KOPT-K1 (cell line): ENCODE data around the gene NR6A1.

Experiments used
- H3K27ac ChIP-seq: fragments of 200-600 bp; sonication (generic); 2 replicates; pipeline ENCODE4 v1.5.1; 2016; ENCODE audit warnings: antibody characterized with exemption, mild to moderate bottlenecking, low read depth, low read length; ENCODE audit not compliant: poor library complexity, severe bottlenecking
- H3K36me3 ChIP-seq: fragments of 200-600 bp; sonication (generic); 2 replicates; pipeline ENCODE4 v1.5.1; 2017; ENCODE audit warnings: antibody characterized with exemption, mild to moderate bottlenecking, low read length, moderate library complexity; ENCODE audit not compliant: insufficient read depth
- H3K9me3 ChIP-seq: fragments of 200-600 bp; sonication (generic); 2 replicates; pipeline ENCODE4 v1.5.1; 2017; ENCODE audit warnings: antibody characterized with exemption, low read length, mild to moderate bottlenecking; ENCODE audit not compliant: insufficient read depth, poor library complexity, severe bottlenecking

NR6A1 gene

GRCh38 chr9:124590889-124591641, 180.0 kb downstream of the NR6A1 start:
- Histone ChIP-seq H3K9me3 (no peaks in the 10 kb centered on the region), H3K27ac (no peak overlapping the region), H3K36me3 (no peaks in the 10 kb centered on the region)

GRCh38 chr9:124584631-124585030, 186.5 kb downstream of the NR6A1 start:
- Histone ChIP-seq H3K36me3 (no peaks in the 10 kb centered on the region), H3K9me3 (no peaks in the 10 kb centered on the region), H3K27ac (no peak overlapping the region)

GRCh38 chr9:124583134-124583533, 188.0 kb downstream of the NR6A1 start:
- Histone ChIP-seq H3K36me3 (no peaks in the 10 kb centered on the region), H3K27ac (no peak overlapping the region), H3K9me3 (no peaks in the 10 kb centered on the region)

- Histone ChIP-seq H3K27ac (no peak overlapping the region), H3K9me3 (no peaks in the 10 kb centered on the region), H3K36me3 (no peaks in the 10 kb centered on the region)
Measured at GRCh38 chr9:124580186-124580585, 190.9 kb downstream of the NR6A1 start.

GRCh38 chr9:124576751-124577150, 194.4 kb downstream of the NR6A1 start:
- Histone ChIP-seq H3K9me3 (no peaks in the 10 kb centered on the region), H3K36me3 (no peaks in the 10 kb centered on the region), H3K27ac (no peak overlapping the region)

GRCh38 chr9:124574534-124575375, 196.4 kb downstream of the NR6A1 start:
- no peak overlapping the region for H3K27ac ChIP-seq
- H3K9me3 ChIP-seq, result no peaks in the 10 kb centered on the region
- no peaks in the 10 kb centered on the region for H3K36me3 ChIP-seq

- no peak overlapping the region for H3K27ac ChIP-seq
- H3K36me3 ChIP-seq, result no peaks in the 10 kb centered on the region
- no peaks in the 10 kb centered on the region for H3K9me3 ChIP-seq
Measured at GRCh38 chr9:124570942-124571666, 200.0 kb downstream of the NR6A1 start.

GRCh38 chr9:124569942-124570341, 201.2 kb downstream of the NR6A1 start:
- Histone ChIP-seq H3K27ac (no peak overlapping the region), H3K9me3 (no peaks in the 10 kb centered on the region), H3K36me3 (no peaks in the 10 kb centered on the region)

GRCh38 chr9:124567362-124567761, 203.7 kb downstream of the NR6A1 start:
- no peak overlapping the region for H3K27ac ChIP-seq
- no peaks in the 10 kb centered on the region for H3K9me3 ChIP-seq
- no peaks in the 10 kb centered on the region for H3K36me3 ChIP-seq

- Histone ChIP-seq H3K9me3 (no peaks in the 10 kb centered on the region), H3K27ac (no peak overlapping the region), H3K36me3 (no peaks in the 10 kb centered on the region)
Measured at GRCh38 chr9:124562328-124562727, 208.8 kb downstream of the NR6A1 start.

GRCh38 chr9:124559871-124560270, 211.2 kb downstream of the NR6A1 start:
- Histone ChIP-seq H3K36me3 (no peaks in the 10 kb centered on the region), H3K27ac (no peak overlapping the region), H3K9me3 (no peaks in the 10 kb centered on the region)

- Histone ChIP-seq H3K36me3 (no peaks in the 10 kb centered on the region), H3K27ac (no peak overlapping the region), H3K9me3 (no peaks in the 10 kb centered on the region)
Measured at GRCh38 chr9:124558777-124559470, 212.2 kb downstream of the NR6A1 start.

GRCh38 chr9:124557895-124558294, 213.2 kb downstream of the NR6A1 start:
- Histone ChIP-seq H3K27ac (no peak overlapping the region), H3K9me3 (no peaks in the 10 kb centered on the region), H3K36me3 (no peaks in the 10 kb centered on the region)

- H3K9me3 ChIP-seq, result no peaks in the 10 kb centered on the region
- H3K27ac ChIP-seq, result no peak overlapping the region
- H3K36me3 ChIP-seq, result no peaks in the 10 kb centered on the region
Measured at GRCh38 chr9:124555043-124555442, 216.1 kb downstream of the NR6A1 start.

GRCh38 chr9:124553738-124554137, 217.4 kb downstream of the NR6A1 start:
- no peak overlapping the region for H3K27ac ChIP-seq
- H3K9me3 ChIP-seq, result no peaks in the 10 kb centered on the region
- no peaks in the 10 kb centered on the region for H3K36me3 ChIP-seq
